DMS153 treated with DMSO at 0.1 percent for 48 hours (cell line): Measurements from ENCODE around the gene MGLL.

Experiments
- DNase-seq: peaks from one replicate; lab custom pipeline; 2025; ENCODE audit not compliant: unreplicated experiment; lab: John Stamatoyannopoulos, UW

MGLL gene

DNA sequence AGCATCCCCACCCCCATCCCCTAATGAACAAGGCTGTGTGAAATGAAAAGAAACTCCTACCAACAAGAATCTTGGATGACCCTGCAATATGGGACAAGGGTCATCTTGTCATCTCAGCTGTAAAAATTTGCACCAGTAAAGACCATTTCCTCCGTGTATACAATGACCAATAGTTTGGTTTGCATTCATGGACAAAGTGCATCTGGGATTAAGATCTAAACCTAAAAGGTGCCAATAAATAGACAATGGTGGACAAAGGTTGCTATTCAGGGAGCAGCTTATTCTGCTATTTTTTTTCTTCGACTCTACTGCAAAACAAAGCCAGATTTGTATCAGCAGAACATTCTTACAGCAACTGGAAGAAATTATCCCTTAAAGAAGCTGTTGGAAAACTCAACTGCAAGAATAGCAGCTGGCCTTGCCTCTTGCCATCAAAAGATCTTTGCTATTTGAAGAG lies 8.0 kb downstream of the MGLL start:
- no peak for DNase-seq

DNA sequence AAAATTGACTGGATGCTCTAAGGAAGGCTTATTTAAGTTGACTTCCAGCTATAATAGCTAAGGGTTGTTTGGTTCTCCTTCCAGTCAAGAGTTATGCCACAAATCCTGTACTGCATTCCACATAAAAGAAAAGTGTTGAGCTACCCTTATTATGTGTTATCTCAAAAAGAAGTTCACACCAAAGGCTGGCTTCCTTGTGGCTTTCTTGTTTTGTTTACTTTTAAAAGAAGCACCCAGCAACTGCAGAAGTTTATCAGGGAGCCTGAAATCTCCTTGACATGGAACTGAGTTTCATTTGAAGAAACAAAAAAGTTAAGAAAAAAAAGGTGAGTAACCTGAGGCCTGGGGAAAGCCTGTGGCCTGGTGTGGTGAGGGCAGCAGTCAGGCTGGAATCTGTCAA lies 10.2 kb downstream of the MGLL start:
- DNase-seq = no peak

DNA sequence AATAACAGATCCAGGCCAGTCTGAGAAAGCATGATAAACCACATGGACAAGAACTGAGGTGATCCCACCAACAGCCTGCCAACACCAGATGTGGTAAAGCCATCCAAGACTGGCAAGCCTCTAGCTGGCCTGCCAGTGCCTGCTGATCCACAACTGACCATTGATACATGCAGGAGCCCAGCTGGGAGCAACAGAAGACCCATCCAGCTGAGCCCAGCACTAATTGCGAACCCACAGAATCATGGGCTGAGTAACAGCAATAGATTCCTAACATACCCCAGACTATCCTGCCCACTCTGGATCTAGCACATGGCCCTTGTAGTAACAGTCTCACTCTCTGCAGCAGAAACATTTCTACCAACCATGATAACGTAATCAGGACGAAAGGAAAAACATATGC lies 10.6 kb downstream of the MGLL start:
- DNase-seq = no peak

DNA sequence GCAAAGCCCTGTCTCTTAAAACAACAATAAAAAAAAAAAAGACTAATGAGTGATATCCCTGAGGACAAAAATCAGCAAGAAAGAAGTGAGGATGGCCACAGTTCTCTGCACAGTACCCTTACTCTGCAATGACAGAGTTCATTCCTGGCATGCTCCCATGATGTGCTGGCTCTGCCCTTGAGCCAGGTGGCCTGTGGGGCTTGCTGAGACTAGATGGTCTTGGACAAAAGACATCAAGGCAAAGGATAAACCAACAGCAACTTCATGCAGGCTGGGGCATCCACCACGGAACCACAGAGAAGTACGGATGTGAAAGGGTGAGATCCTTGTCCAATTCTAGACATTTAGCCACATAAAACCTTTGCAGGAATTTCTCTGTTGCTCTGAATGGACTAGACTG lies 12.7 kb downstream of the MGLL start:
- no peak for DNase-seq

- DNase-seq = no peak
Measured at GRCh38 chr3:127809211-127809610, 13.1 kb downstream of the MGLL start.

DNA sequence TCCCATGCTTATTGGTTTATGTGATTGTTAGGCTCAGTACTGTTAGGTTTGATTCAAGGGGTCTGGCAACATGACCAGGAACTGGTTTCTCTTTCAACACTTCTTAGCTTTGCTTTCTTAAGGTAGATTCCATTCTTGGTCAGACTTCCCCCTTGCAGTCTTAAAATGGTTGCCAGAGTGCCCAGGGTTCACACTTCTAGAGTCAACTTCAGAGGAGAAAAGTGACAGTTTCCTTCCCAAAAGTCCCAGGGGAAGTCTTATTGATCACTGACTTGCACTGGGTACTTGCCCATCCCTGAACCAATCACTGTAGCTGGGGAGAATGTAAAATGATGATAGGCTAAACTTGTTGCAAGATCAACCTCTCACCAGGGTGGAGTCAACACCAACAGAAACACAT lies 14.1 kb downstream of the MGLL start:
- no peak for DNase-seq

DNA sequence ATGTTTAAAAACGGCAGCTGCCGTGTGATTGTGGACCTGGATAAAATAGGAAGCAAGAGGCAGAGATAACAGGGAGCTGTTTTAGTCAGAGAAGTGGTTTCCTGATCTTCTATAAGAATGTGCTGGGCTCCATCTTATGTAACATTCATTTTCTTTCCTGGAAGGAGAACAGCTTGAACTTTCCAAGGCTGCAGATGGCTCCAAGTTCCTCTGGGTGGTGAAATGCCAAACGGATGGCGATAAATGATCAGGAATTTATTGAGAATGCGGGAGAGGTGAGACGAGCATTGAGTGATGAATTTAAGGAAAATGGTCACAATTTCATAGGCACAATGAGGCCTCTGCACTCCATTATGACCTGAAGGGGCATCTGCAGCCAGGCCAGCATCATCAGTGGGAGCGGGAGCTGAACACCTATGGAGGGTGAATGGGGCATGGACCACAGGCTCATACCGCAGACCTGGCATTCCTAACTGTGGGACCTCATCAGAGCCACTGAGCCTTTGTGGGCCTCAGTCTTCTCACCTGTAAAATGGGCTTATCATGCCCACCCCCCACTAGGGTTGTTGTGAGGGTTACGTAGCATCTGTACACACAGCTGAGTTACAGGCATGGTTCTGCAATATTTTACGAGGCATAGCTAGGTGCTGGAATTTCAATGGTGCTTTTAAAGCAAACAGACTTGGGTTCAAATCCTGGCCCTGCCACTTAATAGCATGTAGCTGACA lies 17.1 kb downstream of the MGLL start:
- no peak for DNase-seq

DNA sequence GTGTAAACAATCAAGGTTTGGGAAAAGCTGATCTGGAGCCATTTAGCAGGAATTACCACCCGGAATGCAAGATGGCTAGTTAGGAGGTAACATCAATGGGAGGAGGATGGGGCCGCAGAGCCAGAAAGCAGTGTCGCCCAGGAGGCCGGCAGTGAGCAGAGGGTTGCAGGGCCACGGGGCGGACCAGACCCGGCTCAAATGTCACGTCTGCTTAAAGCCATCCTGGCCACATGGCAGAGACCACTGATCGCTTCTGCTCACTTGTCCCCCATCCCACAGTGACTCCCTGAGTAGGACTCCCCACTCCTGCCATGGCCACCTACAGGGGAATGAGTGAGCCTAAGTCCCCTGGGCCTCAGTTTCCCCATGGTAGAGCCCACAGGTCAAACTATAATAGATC lies 18.2 kb downstream of the MGLL start:
- no peak for DNase-seq

DNA sequence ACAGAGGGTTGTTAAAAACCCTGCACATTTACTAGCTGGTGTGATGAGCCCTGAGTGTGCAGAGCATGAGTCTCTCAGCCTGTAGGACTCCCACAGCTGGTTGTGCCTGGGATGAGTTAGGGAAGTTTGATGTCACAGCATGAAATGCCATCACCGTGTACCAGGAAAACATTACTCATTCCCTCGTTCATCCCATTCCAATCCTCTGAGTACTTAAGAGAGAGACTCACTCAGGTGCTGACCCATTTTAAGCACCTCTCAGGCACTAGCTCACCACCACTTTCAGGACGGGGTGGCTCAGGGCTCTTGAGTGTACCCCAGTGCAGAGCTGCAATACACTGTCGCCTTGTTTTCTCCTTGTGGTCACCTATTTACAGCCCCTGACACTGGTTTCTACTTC lies 18.7 kb downstream of the MGLL start:
- no peak for DNase-seq

DNA sequence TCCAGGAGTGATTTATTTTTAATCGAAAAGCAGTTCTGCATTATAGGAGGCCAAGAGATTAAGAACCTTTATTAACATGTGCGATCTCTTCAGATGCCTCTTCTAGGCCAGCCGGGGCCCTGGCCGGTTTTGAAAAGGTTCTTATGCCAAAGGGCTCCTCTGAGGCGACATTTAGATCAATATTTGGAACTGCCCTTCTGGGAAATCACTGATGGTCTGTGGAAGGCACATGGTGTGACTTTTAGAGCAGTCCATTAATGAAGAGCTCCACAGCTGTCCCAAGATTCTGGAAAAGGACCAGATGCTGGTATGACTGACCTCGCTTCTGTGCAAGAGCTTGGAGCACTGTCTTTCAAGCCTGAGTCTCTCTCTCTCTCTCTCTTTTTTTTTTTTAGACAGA lies 19.7 kb downstream of the MGLL start:
- no peak for DNase-seq

DNA sequence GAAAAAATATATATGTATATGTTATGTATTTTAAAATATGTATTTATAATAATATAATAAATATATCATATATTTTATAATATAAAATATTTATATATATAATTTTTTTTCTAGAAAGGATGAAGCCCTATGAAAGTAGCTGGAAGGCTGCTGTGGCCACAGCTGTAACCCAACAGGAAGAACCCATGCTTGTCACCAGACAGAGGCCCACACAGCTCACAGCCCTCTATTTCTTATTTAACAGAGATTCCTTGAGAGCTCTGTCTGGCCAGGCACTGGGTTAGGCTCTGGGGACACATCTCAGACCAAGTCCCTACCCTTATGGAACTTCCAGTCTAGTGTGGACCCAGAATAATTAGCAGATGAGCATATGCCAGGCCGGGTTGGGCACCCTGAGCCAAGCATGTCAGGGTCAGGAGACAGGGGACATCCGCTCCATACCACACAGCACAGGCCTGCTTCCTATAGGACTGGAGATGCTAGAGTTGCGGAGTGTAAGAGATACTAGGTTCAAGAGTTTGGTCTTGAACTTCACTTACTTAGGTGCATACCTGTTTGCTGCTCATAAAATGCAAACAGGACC lies 20.5 kb downstream of the MGLL start:
- DNase-seq = no peak

DNA sequence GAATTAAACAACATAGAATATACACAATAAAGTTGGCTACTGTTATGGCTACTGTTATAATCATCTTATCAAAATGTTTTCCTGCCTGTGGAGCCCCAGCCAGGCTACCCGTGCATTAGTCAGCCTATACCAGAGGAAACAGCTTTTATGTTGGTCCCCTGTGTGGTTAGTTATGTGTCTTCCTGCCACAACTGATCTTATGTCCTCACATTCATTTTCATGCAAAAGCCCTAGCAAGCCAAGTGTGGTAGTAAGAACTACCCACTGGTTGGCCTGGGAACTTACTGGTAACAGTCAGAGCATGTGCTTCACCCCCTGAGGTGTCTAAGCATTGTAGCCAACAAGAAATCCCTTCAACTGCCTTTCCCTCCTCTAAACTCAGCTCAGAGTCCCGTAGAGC lies 21.8 kb downstream of the MGLL start:
- DNase-seq = no peak

GRCh38 chr3:127799476-127800222 lies 22.7 kb downstream of the MGLL start:
- no peak for DNase-seq

- DNase-seq = no peak
Measured at GRCh38 chr3:127798716-127799115, 23.6 kb downstream of the MGLL start.

GRCh38 chr3:127796831-127797150 lies 25.5 kb downstream of the MGLL start:
- no peak for DNase-seq

DNA sequence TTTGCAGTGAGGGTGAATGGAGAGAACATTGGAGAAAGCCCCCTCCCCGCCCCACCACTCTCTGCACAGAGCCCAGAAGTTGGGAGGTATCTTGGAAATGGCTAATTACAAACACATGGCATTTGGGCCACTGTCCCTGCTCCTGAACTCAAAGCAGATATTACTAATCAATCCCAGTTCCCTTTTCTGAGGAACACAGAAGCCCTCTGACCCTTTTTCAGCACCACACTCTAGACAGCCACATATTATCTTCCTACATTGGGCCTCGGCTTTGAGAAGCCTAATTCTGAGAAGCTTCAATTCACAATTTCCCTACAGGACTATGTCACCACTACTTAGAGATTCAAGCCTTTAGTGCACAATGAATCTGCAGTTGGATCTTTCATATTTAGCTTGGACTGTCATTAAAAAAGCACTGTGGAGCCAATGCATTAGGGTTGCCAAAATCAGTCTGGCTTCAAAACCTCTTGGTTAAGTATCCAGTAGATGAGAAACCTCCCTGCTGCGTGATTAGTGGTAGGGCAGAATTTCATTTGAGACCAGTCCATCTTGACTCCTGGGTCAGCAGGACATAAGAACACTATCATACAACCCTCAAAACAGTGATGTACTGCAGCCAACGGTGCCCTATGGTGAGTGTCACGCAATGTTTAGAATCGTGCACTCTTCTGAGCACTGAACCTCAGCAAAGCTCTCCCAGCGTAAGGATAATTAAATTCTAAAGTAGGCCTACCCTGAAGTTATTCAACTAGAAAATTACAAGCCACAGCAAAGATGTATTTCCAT lies 26.1 kb downstream of the MGLL start:
- no peak for DNase-seq

- no peak for DNase-seq
Measured at GRCh38 chr3:127794972-127795371, 27.3 kb downstream of the MGLL start.

GRCh38 chr3:127794402-127794801 lies 27.9 kb downstream of the MGLL start:
- DNase-seq = no peak

- DNase-seq = no peak
Measured at GRCh38 chr3:127792541-127793292, 29.6 kb downstream of the MGLL start.

DNA sequence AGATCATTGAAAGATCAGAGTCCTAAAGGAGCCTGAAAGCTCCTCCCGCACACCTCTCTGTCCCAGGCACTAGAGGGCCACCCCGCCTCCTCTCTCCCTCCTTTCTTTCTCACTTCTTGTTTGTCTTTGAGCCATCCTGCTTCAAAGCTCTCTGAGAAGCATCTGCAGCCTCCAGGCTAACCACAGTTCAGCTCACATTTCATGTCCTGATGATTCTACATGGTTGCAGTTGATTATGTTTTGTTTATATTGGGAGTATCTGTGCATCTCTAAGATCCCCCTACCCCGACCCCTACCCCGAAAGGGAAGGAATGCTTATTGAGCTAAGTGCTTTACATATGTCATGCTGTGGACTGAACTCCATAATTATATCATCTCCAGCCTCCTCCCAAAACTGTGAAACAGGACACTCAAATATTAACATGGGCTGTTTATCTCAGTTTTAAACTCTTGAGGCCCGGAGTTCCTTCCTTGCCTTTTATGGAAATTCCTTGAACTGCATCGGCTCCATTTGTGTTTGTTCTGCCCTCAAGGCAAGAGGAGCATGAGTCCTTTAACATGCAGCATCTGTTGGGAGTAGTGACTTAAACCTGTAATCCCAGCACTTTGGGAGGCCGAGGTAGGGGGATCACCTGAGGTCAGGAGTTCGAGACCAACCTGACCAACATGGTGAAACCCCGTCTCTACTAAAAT lies 30.9 kb downstream of the MGLL start:
- no peak for DNase-seq

DNA sequence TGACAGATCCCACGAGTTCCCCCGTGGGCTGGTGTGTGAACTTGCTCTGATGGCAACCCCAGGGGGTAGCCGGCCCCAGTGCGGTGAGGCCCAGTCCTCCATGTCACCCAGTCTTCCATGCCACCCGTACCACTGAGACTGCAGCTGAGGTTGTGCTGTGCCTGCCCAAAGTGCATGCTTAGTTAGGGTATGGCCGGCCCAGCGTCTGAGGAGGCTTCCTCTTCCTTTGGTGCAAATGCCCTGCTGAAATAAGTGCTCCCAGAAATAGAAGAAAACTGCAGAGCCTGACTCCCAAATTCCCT lies 31.5 kb downstream of the MGLL start:
- DNase-seq = no peak
